WTC11 (cell line): ENCODE results near the gene ZNF599. TPM values are rescaled to one million over a fixed set of nuclear protein-coding genes. Genes with fewer than 3 reads are reported as not detected.

Experiments used
- ATAC-seq: fragments of 200-7000 bp; cut with Tn5 transposase; 2 replicates; pipeline ENCODE4 v1.10.0; 2021; ENCODE audit warnings: mild to moderate bottlenecking, moderate library complexity
- CTCF ChIA-PET: fragments of 300-600 bp; sonication (Branson Sonifier 250); formaldehyde crosslinking; loops from one replicate; lab custom pipeline; 2021; ENCODE audit warnings: antibody characterized with exemption; lab: Charles Lee
- POLR2A ChIA-PET: fragments of 350-600 bp; sonication (Branson Sonifier 250); formaldehyde crosslinking; loops from one replicate; lab custom pipeline; 2021; ENCODE audit warnings: antibody characterized with exemption; lab: Charles Lee
- DNase-seq: peaks from one replicate; pipeline ENCODE4 v3.0.0; 2021; ENCODE audit warnings: low spot score
- H3K27ac Mint-ChIP-seq: 2 replicates; pipeline ENCODE4 v1.8.0; 2021; ENCODE audit warnings: mixed read lengths
- H3K27me3 Mint-ChIP-seq: 2 replicates; pipeline ENCODE4 v1.8.0; 2021; ENCODE audit warnings: low read depth, mild to moderate bottlenecking, moderate library complexity, mixed read lengths
- H3K36me3 Mint-ChIP-seq: 2 replicates; pipeline ENCODE4 v1.8.0; 2021; ENCODE audit warnings: mixed read lengths
- H3K4me1 Mint-ChIP-seq: 2 replicates; pipeline ENCODE4 v1.8.0; 2022; ENCODE audit warnings: mixed read lengths
- H3K4me3 Mint-ChIP-seq: 2 replicates; pipeline ENCODE4 v1.8.0; 2021; ENCODE audit warnings: mild to moderate bottlenecking, moderate library complexity, mixed read lengths
- H3K9me3 Mint-ChIP-seq: 2 replicates; pipeline ENCODE4 v1.8.0; 2021; ENCODE audit warnings: mixed read lengths
- ATF3 ChIP-seq: sonication (generic); formaldehyde crosslinking; conservative IDR thresholded peaks from 2 replicates; pipeline ENCODE4 v1.8.1; 2022; ENCODE audit warnings: mild to moderate bottlenecking, missing genetic modification reagents
- CREM ChIP-seq: sonication (generic); formaldehyde crosslinking; IDR thresholded peaks from 2 replicates; pipeline ENCODE4 v1.8.1; 2022; ENCODE audit warnings: mild to moderate bottlenecking, missing genetic modification reagents, moderate library complexity
- CTCF ChIP-seq: fragments of 200-600 bp; IDR thresholded peaks from 2 replicates; pipeline ENCODE4 v1.8.0; 2022; ENCODE audit warnings: antibody characterized with exemption
- ERG ChIP-seq: fragments of 250-450 bp; sonication (Bioruptor Pico); IDR thresholded peaks from 2 replicates; pipeline ENCODE4 v1.8.0; 2021; ENCODE audit warnings: mild to moderate bottlenecking
- ETV6 ChIP-seq: sonication (generic); formaldehyde crosslinking; IDR thresholded peaks from 2 replicates; pipeline ENCODE4 v1.8.1; 2022; ENCODE audit warnings: mild to moderate bottlenecking, missing genetic modification reagents
- GTF2I ChIP-seq: fragments of 250-450 bp; sonication (Bioruptor Pico); conservative IDR thresholded peaks from 2 replicates; pipeline ENCODE4 v1.4.0; 2021; ENCODE audit warnings: mild to moderate bottlenecking
- HMGA2 ChIP-seq: fragments of 250-450 bp; sonication (Bioruptor Pico); IDR thresholded peaks from 2 replicates; pipeline ENCODE4 v1.4.0; 2021; ENCODE audit warnings: mild to moderate bottlenecking, moderate library complexity
- JAZF1 ChIP-seq: fragments of 250-450 bp; sonication (Bioruptor Pico); IDR thresholded peaks from 2 replicates; pipeline ENCODE4 v1.9.0; 2021; ENCODE audit warnings: moderate library complexity, mild to moderate bottlenecking, inconsistent platforms
- MAX ChIP-seq: sonication (generic); formaldehyde crosslinking; IDR thresholded peaks from 2 replicates; pipeline ENCODE4 v1.8.0; 2022; ENCODE audit warnings: mild to moderate bottlenecking, missing genetic modification reagents
- NR3C1 ChIP-seq: sonication (generic); formaldehyde crosslinking; conservative IDR thresholded peaks from 2 replicates; pipeline ENCODE4 v1.8.1; 2023; ENCODE audit warnings: low read depth, mild to moderate bottlenecking, missing genetic modification reagents
- RELA ChIP-seq: sonication (generic); formaldehyde crosslinking; IDR thresholded peaks from 2 replicates; pipeline ENCODE4 v1.8.1; 2022; ENCODE audit warnings: missing genetic modification reagents, mild to moderate bottlenecking, borderline replicate concordance
- RORB ChIP-seq: fragments of 250-450 bp; sonication (Bioruptor Pico); IDR thresholded peaks from 2 replicates; pipeline ENCODE4 v1.9.0; 2021; ENCODE audit warnings: mild to moderate bottlenecking
- SP1 ChIP-seq: sonication (generic); formaldehyde crosslinking; conservative IDR thresholded peaks from 2 replicates; pipeline ENCODE4 v1.8.1; 2022; ENCODE audit warnings: missing genetic modification reagents
- TEAD4 ChIP-seq: sonication (generic); formaldehyde crosslinking; IDR thresholded peaks from 2 replicates; pipeline ENCODE4 v1.8.0; 2022; ENCODE audit warnings: mild to moderate bottlenecking, missing genetic modification reagents
- USF1 ChIP-seq: sonication (generic); formaldehyde crosslinking; IDR thresholded peaks from 2 replicates; pipeline ENCODE4 v1.8.0; 2022; ENCODE audit warnings: mild to moderate bottlenecking, missing genetic modification reagents
- ZNF281 ChIP-seq: sonication (generic); formaldehyde crosslinking; IDR thresholded peaks from 2 replicates; pipeline ENCODE4 v1.8.0; 2023; ENCODE audit warnings: mild to moderate bottlenecking, missing genetic modification reagents
- ZNF317 ChIP-seq: sonication (generic); formaldehyde crosslinking; IDR thresholded peaks from 2 replicates; pipeline ENCODE4 v1.8.1; 2023; ENCODE audit warnings: low read depth, mild to moderate bottlenecking, moderate library complexity, missing genetic modification reagents, borderline replicate concordance
- total RNA-seq: library from RNA; stranded (reverse); gene quantifications from 3 replicates; pipeline ENCODE4 v1.2.3, GENCODE V29; 2021

Gene ZNF599
- total RNA-seq, 1 experiment from 2014 or later: 5.2 TPM

GRCh38 chr19:34794066-34794960 lies 21.3 kb upstream of the ZNF599 start (continued):
- TF ChIP-seq NR3C1 (CRISPR knock-in tag) (no peak), TEAD4 (CRISPR knock-in tag) (no peak)

GRCh38 chr19:34793565-34793964 lies 20.6 kb upstream of the ZNF599 start:
- TF ChIP-seq CTCF (no peak), ATF3 (no peak)
- Mint-ChIP-seq H3K36me3 (no peaks in the 10 kb centered on the region), H3K4me3 (no peak overlapping the region), H3K27me3 (peaks cover 62% of the 10 kb centered on the region), H3K9me3 (peaks cover 52% of the 10 kb centered on the region), H3K4me1 (0 out of 2 replicates have a peak, but pooled peaks cover 2% of the 10 kb centered on the region), H3K27ac (no peak overlapping the region)
- ChIA-PET CTCF (interaction anchor here (1.9 kb wide), 1 partner anchor 46 kb away, joined by 5 read pairs; no protein-coding TSS in a partner anchor), POLR2A (no interaction called here)
- DNase-seq: no peak
- no peak for ATAC-seq

- Mint-ChIP-seq H3K27me3 (peaks cover 57% of the 10 kb centered on the region), H3K36me3 (no peaks in the 10 kb centered on the region), H3K4me1 (no peaks in the 10 kb centered on the region), H3K27ac (no peak overlapping the region), H3K9me3 (peaks cover 58% of the 10 kb centered on the region), H3K4me3 (no peak overlapping the region)
- no peak for ATAC-seq
- POLR2A ChIA-PET: no interaction called here
- DNase-seq: no peak
- TF ChIP-seq CREM (CRISPR knock-in tag): no peak
- TF ChIP-seq USF1 (CRISPR knock-in tag): no peak
- TF ChIP-seq JAZF1 (CRISPR knock-in tag): no peak
- no peak for TF ChIP-seq MAX
- CTCF ChIA-PET: no interaction called here
Observed at GRCh38 chr19:34788074-34788473, 15.1 kb upstream of the ZNF599 start.

- Mint-ChIP-seq H3K4me3 (no peak overlapping the region), H3K27me3 (peaks cover 55% of the 10 kb centered on the region), H3K27ac (no peak overlapping the region), H3K9me3 (peaks cover 56% of the 10 kb centered on the region), H3K36me3 (no peaks in the 10 kb centered on the region), H3K4me1 (no peaks in the 10 kb centered on the region)
- ATAC-seq: no peak
- CTCF ChIA-PET: no interaction called here
- DNase-seq: no peak
- POLR2A ChIA-PET: no interaction called here
- no peak for TF ChIP-seq RORB (CRISPR knock-in tag)
- no peak for TF ChIP-seq HMGA2 (CRISPR knock-in tag)
- no peak for TF ChIP-seq ERG (CRISPR knock-in tag)
- no peak for TF ChIP-seq GTF2I
- no peak for TF ChIP-seq RELA
- TF ChIP-seq ETV6 (CRISPR knock-in tag): no peak
- no peak for TF ChIP-seq TEAD4 (CRISPR knock-in tag)
- no peak for TF ChIP-seq ZNF317 (CRISPR knock-in tag)
- TF ChIP-seq SP1 (CRISPR knock-in tag): no peak
- no peak for TF ChIP-seq ZNF281 (CRISPR knock-in tag)
Observed at GRCh38 chr19:34787059-34787824, 14.2 kb upstream of the ZNF599 start.
